Nephron progenitor cell (in vitro differentiated cells): ENCODE results near the gene FAM83D.

Experiments
- DNase-seq: peaks from one replicate; pipeline ENCODE4 v3.0.0; 2021
- H3K27ac Mint-ChIP-seq: 2 replicates; pipeline ENCODE4 v1.8.0; 2021; ENCODE audit warnings: mild to moderate bottlenecking, moderate library complexity, mixed read lengths
- H3K27me3 Mint-ChIP-seq: 2 replicates; pipeline ENCODE4 v1.8.0; 2021; ENCODE audit warnings: mild to moderate bottlenecking, low read depth, mixed read lengths; ENCODE audit not compliant: poor library complexity
- H3K36me3 Mint-ChIP-seq: 2 replicates; pipeline ENCODE4 v1.8.0; 2021; ENCODE audit warnings: low read depth, mixed read lengths
- H3K4me1 Mint-ChIP-seq: 2 replicates; pipeline ENCODE4 v1.8.0; 2021; ENCODE audit warnings: mixed read lengths
- H3K4me3 Mint-ChIP-seq: 2 replicates; pipeline ENCODE4 v1.8.0; 2021; ENCODE audit warnings: mild to moderate bottlenecking, moderate library complexity, mixed read lengths
- H3K9me3 Mint-ChIP-seq: 2 replicates; pipeline ENCODE4 v1.8.0; 2021; ENCODE audit warnings: mild to moderate bottlenecking, moderate library complexity, mixed read lengths
- TF ChIP-seq, protein P1 (sequence below): fragments of 200-600 bp; sonication (generic); IDR thresholded peaks from 2 replicates; pipeline ENCODE4 v1.5.0; 2021; ENCODE audit warnings: antibody characterized with exemption

Gene FAM83D

GRCh38 chr20:38924718-38925117 lies 1.5 kb upstream of the FAM83D start:
- peaks cover 18% of the 10 kb centered on the region for H3K4me1 Mint-ChIP-seq
- no peak for DNase-seq
- peaks cover 4% of the 10 kb centered on the region for H3K9me3 Mint-ChIP-seq
- no peak overlapping the region for H3K27ac Mint-ChIP-seq
- peaks cover 14% of the 10 kb centered on the region for H3K27me3 Mint-ChIP-seq
- H3K36me3 Mint-ChIP-seq = peaks cover 14% of the 10 kb centered on the region
- TF ChIP-seq, protein P1, sequence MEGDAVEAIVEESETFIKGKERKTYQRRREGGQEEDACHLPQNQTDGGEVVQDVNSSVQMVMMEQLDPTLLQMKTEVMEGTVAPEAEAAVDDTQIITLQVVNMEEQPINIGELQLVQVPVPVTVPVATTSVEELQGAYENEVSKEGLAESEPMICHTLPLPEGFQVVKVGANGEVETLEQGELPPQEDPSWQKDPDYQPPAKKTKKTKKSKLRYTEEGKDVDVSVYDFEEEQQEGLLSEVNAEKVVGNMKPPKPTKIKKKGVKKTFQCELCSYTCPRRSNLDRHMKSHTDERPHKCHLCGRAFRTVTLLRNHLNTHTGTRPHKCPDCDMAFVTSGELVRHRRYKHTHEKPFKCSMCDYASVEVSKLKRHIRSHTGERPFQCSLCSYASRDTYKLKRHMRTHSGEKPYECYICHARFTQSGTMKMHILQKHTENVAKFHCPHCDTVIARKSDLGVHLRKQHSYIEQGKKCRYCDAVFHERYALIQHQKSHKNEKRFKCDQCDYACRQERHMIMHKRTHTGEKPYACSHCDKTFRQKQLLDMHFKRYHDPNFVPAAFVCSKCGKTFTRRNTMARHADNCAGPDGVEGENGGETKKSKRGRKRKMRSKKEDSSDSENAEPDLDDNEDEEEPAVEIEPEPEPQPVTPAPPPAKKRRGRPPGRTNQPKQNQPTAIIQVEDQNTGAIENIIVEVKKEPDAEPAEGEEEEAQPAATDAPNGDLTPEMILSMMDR = no peak
- no peak overlapping the region for H3K4me3 Mint-ChIP-seq

- Mint-ChIP-seq H3K4me1 (peaks cover 29% of the 10 kb centered on the region), H3K27me3 (peaks cover 3% of the 10 kb centered on the region), H3K9me3 (peaks cover 4% of the 10 kb centered on the region), H3K36me3 (peaks cover 14% of the 10 kb centered on the region), H3K27ac (no peak overlapping the region), H3K4me3 (peak overlapping the region; percentile 89)
- no peak for DNase-seq
- TF ChIP-seq, protein P1 = no peak
Measured at GRCh38 chr20:38926934-38927616, 858 bp downstream of the FAM83D start.

- no peak for DNase-seq
- peaks cover 29% of the 10 kb centered on the region for H3K4me1 Mint-ChIP-seq
- peak overlapping the region; percentile 89 for H3K4me3 Mint-ChIP-seq
- peaks cover 4% of the 10 kb centered on the region for H3K9me3 Mint-ChIP-seq
- TF ChIP-seq, protein P1 = no peak
- peaks cover 14% of the 10 kb centered on the region for H3K36me3 Mint-ChIP-seq
- H3K27ac Mint-ChIP-seq = peak overlapping the region; percentile 79
- peaks cover 3% of the 10 kb centered on the region for H3K27me3 Mint-ChIP-seq
Measured at GRCh38 chr20:38927902-38928578, 1.8 kb downstream of the FAM83D start.

DNA sequence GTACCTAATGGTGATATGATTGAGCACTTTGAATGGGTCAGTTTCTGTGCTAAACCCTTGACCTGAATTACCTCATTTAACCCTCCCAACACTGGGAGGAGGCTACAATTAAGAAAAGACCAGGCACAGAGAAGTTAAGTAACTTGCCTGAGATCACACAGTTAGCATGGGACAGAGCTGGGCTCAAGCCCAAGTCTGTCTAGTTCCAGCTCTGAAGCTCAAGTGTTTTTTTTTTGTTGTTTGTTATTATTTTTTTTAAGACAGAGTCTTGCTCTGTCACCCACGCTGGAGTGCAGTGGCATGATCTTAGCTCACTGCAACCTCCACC lies 4.0 kb downstream of the FAM83D start:
- Mint-ChIP-seq H3K4me3 (no peak overlapping the region), H3K27me3 (no peaks in the 10 kb centered on the region), H3K27ac (peak overlapping the region; percentile 41), H3K36me3 (peaks cover 18% of the 10 kb centered on the region), H3K9me3 (no peaks in the 10 kb centered on the region), H3K4me1 (peaks cover 29% of the 10 kb centered on the region)
- no peak for DNase-seq
- TF ChIP-seq, protein P1 = no peak

DNA sequence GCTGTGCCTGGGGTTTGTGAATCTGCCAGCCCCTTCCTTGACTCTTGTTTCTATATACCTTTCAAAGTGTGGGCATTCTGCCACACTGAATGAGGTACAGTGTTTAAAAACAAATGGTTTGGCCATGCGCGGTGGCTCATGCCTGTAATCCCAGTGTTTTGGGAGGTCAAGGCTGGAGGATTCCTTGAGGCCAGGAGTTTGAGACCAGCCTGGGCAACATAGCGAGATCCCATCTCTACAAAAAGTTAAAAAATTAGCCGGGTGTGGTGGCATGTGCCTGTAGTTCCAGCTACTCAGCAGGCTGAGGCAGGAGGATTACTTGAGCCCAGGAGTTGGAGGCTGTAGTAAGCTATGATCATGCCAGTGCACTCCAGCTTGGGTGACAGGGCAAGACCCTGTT lies 5.8 kb downstream of the FAM83D start:
- no peak overlapping the region for H3K4me3 Mint-ChIP-seq
- DNase-seq = no peak
- TF ChIP-seq, protein P1 = no peak
- H3K27me3 Mint-ChIP-seq = no peaks in the 10 kb centered on the region
- peaks cover 41% of the 10 kb centered on the region for H3K4me1 Mint-ChIP-seq
- no peak overlapping the region for H3K27ac Mint-ChIP-seq
- peaks cover 25% of the 10 kb centered on the region for H3K36me3 Mint-ChIP-seq
- no peaks in the 10 kb centered on the region for H3K9me3 Mint-ChIP-seq
